NK-92 (cell line): ENCODE results near the gene FGF14.

Source experiments
- DNase-seq: peaks from one replicate; lab custom pipeline; 2025; ENCODE audit not compliant: unreplicated experiment; lab: John Stamatoyannopoulos, UW

FGF14 gene

GRCh38 chr13:102198418-102199311, 203.2 kb downstream of the FGF14 start:
- DNase-seq, result no peak

- DNase-seq, result no peak
These were observed 204.7 kb downstream of the FGF14 start for GRCh38 chr13:102197193-102197592.

GRCh38 chr13:102195566-102196462, 206.0 kb downstream of the FGF14 start:
- no peak for DNase-seq

DNA sequence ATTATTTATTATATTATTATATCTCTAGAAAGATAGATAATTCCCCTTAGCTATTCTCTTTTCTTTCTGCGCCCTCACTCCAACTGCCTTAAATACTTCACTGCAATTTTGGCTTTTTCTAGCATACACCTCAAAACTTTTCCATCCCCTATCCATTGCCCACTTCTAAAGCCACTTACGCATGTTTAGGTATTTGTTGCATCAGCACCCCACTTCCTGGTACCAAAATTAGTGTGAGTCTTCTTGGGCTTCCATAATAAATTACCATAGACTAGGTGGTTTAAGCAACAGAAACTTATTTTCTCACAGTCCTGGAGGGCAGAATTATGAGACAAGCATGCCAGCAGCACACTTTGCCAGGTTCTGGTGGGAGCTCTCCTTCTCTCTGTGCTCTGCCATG, 209.0 kb downstream of the FGF14 start:
- DNase-seq, result no peak

- DNase-seq, result no peak
These were observed 209.8 kb downstream of the FGF14 start for GRCh38 chr13:102191951-102192502.

DNA sequence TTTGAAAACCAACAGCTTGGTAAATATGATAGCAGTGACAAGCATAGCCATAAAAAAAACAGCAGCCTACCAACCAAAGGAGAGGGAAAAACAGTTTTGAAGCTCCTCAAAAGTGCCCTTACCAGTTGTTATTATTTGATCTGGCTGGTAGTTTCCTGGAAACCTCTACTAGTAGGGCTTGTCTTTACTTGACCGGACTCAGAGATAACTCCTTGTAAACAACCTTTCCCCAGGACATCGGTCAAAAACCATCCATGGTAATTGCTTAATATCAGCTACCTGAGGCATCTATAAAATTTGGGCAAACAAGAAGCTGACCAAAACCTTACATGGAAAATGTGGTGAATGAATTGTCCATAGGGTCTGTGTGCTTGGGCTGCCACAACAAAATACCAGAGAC, 210.9 kb downstream of the FGF14 start:
- DNase-seq, result no peak

DNA sequence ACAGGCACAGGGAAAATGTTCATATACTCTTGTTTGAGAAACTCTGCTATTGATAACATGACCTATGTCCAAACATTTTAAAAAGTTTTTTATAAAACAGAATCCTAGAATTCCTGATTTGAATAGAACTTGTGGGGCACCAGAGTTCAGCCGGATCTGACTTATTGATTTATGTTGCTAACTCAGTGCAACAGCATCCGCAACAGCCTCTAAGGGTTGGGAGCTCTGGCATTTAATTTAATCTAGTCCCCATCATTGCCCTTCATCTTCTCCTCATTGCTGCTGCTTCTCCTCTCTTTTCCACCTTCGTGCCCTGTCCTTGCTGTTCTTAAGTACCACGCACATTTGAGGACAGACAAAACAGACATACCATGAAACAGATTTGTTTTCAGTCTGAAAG, 214.5 kb downstream of the FGF14 start:
- DNase-seq, result no peak

DNA sequence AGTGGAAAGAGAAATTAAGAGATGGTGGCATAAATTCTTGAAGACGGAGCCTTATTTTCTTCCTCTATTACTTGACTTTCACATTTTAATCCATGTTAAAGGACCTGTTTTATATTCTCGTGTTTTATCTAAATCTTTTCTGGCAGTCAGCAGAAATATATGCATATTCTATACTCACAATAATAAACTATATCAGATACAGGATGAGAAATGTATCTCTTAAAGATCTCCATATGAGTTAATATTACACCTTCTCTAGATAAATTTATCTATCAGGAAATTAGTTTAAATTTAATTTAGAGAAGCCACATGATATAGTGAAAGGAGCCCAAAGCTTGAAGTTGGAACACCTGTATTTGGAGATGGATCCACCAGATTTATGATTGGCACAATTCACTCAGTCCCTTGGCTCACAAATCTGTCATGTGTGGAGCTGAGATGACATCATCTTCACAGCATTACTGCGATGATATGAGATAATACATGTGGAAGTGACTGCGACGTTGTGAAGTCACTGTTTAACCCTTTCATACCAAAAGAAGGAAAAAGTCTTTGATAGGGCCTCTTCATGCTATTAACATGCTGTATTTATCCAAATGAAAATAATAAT, 216.4 kb downstream of the FGF14 start:
- no peak for DNase-seq

DNA sequence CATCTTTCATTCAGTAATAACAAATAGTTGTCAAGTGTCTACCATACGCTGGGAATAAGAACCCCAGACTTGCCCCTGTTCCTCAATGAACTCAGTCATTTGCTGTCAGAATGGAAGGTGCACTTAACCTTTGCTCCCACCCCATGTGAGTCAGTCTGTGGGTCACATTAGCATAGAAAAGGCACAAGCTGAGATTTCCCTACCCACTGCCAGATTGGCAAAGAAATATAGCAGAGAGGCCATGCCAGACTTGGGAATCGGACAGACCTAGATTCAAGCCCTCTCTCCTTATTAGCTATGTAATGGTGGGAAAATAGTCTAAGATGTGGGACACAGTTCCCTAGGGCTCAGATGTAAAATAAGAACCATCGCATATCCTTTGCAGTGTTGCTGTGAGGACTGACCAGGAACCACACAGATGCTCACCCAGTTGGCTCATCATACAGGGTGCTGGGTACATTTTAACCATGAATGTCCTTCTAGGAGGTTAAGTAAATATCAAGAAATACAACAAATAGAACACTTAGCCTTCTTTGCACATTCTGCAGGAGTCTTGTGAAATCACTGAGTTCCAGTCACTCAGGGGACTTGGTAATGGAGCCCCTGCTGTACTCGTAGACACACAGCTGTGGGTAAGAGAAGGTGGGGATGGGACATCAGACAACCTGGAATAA, 218.2 kb downstream of the FGF14 start:
- DNase-seq, result no peak

- DNase-seq, result no peak
These were observed 219.7 kb downstream of the FGF14 start for GRCh38 chr13:102182170-102182569.

GRCh38 chr13:102177431-102177830, 224.4 kb downstream of the FGF14 start:
- DNase-seq, result no peak

GRCh38 chr13:102176846-102177245, 225.0 kb downstream of the FGF14 start:
- no peak for DNase-seq

DNA sequence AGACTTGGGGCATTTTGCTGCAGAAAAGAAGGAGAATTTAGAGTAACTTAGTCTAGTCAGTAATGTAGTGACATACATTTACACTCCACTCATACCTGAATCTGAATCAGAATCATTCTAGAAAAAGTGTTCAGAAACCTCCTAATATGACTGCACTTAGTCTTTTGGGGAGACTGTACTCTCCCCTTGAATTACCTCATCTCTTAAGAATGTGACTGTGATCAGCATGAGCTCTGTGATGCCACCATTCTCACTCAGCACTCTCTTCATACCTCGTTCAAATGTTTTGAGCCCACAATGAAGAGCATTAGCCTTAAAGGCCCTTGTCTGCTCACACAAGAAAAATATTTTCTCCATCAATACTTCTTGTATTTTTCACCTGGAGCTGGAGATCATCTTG, 229.4 kb downstream of the FGF14 start:
- DNase-seq, result no peak

DNA sequence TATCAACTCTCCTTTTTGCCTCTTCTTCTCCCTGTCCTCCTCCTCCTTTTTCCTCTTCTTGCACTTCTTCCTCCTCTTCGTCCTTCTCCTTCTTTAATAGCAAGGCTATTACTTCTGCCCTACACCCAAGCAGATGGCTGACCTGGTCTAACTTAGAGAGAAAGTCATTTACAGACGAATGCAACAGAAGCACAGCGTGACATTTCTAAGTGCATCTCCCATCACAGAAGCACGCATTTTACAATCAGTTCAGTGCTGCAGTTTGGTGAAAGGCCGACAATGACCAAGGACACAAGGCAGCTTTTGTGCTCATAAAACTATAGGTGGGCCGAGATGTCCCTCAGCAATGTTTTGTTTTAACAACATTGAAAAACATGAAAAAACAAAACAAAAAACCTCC, 231.5 kb downstream of the FGF14 start:
- no peak for DNase-seq

GRCh38 chr13:102169471-102170015, 232.3 kb downstream of the FGF14 start:
- DNase-seq, result no peak

GRCh38 chr13:102152790-102153189, 249.1 kb downstream of the FGF14 start:
- no peak for DNase-seq

- no peak for DNase-seq
These were observed 254.5 kb downstream of the FGF14 start for GRCh38 chr13:102147353-102147752.

- no peak for DNase-seq
These were observed 256.1 kb downstream of the FGF14 start for GRCh38 chr13:102145750-102146149.

DNA sequence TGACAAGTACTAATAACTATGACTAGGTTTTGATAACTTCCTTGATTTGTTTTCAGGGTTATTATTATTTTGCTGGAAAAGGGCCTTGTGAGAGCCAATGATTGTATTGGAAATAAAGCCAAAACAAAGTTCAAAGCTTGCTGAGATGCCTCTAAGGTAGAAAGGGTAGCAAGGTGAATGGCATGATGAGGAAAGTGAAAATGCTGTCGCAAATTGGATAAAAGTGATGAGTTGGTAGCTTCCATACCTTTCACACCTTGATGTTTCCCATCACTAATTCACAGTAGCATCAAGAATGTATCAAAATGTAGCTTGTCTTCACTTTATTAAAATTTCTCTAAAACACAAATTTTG, 259.4 kb downstream of the FGF14 start:
- no peak for DNase-seq

DNA sequence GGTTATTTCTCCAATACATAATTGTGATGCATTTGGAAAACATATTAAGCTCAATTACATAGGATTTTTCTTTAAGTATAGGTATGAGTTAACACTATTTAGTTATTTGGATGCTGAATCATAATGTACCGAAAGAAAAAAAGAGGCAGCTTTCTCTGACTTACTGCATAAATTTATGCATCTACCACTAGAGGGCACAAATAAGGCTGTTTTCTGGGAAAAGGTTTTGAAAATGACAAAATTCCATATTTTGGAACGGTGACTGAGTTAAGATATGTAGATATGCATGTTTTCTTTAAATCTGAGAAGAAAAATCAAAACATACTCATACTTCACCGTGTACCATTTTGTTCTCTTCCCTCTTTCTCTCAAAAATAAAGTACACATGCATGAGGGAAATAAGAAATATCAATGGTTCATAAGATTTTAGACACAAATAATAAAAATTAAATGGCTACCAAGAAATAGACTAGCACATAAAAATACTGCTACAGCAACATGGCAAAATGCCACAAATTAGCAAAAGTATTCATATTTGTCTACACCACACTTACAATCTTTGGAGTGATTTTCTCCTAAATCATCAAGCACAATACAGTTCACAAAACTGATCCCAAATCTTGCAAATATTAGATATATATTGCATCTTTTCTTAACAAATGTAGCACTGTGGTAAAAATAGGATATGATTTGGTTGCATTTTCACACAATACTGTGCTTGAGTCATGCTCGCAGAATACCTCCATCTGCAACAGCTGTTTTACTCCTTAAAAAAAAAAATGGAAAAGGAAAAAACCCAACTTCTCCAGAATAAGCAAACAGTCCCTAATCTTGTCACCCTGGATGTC, 260.0 kb downstream of the FGF14 start:
- DNase-seq, result no peak
